ENCODE results near the gene PLCB2. TPM values are rescaled to one million over a fixed set of nuclear protein-coding genes. Genes with fewer than 3 reads are reported as not detected.
A peak's percentile ranks its signal among the peaks of the same experiment; 100 is the strongest.

The PLCB2 gene
- total RNA-seq, 1 experiment from 2014 or later, result 61.9 TPM

DNA sequence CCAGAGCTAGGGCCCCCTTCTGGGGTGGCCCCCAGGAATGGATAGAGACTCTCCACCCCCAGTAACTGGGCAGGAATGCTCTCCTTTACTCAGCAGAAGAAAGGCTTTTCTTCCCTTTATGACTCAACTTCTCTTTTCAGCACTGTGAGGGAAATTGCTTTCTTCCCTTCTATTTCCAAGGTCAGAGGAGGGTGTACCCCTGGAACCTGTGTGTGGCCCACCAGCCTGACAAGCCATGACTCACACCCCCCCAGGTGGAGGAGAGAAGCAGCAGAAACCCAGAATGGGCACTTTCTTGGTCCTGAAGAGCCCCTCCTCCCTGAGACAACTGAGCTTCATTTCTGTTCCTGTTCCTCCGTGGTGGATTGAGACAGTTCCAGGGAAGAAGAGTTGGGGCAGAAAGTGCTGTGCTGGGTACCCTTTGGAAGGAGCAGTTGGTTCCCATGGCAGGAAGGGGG lies 22.2 kb downstream of the PLCB2 start:
- Histone ChIP-seq H3K9me3 (replicated peaks) (no peaks in the 10 kb centered on the region), H3K4me1 (replicated peaks) (peaks cover 85% of the 10 kb centered on the region), H3K27ac (peak overlapping the region; percentile 53), H3K4me3 (no peak overlapping the region), H3K36me3 (peaks cover 42% of the 10 kb centered on the region), H3K27me3 (replicated peaks) (no peaks in the 10 kb centered on the region)
- peak; percentile 94 for DNase-seq (ENCODE audit: low read depth in 1 of 2, low spot score in 2 of 2)

DNA sequence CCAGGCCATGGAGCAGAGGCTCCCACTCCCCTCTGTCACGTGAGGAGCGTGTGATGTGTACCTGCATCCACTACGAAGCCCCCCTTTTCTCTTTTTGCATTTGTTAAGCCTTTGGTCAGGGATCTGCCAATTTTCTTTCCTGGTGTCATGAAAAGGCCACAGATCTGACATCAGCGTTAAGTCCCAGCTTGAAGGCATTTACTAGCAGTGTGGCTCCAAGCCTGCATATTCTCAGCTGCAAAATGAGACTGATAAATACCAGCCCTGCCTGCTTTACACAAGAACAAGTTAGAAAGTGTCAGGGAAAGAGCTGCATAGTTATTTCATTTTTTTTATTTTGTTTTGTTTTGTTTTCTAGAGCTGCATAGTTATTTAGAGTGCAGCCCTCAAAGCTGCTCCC lies 22.6 kb downstream of the PLCB2 start:
- Histone ChIP-seq H3K4me1 (replicated peaks) (peaks cover 89% of the 10 kb centered on the region), H3K9me3 (replicated peaks) (no peaks in the 10 kb centered on the region), H3K4me3 (no peak overlapping the region), H3K27me3 (replicated peaks) (no peaks in the 10 kb centered on the region), H3K27ac (peak overlapping the region; percentile 53), H3K36me3 (peaks cover 42% of the 10 kb centered on the region)
- DNase-seq (ENCODE audit: low read depth in 1 of 2, low spot score in 2 of 2), result no peak

DNA sequence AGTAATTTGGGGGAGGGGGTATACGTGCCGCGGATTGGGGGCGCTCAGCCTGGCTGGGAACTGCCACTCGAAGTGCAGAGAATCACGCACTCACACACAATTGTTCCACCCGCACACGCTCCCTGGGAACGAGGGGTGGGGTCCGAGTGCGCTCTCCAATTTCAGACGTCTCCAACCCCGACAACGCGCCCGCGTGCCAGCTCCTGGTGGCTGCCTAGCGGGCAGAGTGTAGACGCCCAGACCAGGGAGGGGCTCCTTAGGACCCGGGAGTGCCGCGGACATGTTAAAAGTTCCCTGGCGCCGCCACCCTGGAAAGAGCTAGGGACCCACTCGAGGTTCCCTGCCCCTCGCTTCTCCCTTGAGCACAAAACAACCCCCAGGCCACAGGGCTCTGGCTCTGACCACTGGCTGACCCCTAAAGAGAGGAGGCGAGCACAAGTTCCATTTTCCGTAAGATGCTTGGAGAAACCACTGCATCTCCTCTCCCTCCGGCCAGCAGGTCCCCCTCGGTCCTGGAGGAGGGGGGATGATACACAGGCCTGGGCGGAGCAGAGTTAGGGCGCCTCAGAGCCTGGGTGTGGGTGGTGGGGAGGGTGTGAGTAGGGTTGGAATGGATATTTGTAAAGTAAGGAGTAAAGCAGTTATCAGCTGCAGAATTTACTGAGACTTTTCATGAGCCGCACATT lies 24.0 kb downstream of the PLCB2 start:
- Histone ChIP-seq H3K27me3 (replicated peaks) (no peaks in the 10 kb centered on the region), H3K27ac (no peak overlapping the region), H3K4me1 (replicated peaks) (peaks cover 100% of the 10 kb centered on the region), H3K9me3 (replicated peaks) (no peaks in the 10 kb centered on the region), H3K4me3 (no peak overlapping the region), H3K36me3 (peaks cover 41% of the 10 kb centered on the region)
- no peak for DNase-seq (ENCODE audit: low read depth in 1 of 2, low spot score in 2 of 2)

DNA sequence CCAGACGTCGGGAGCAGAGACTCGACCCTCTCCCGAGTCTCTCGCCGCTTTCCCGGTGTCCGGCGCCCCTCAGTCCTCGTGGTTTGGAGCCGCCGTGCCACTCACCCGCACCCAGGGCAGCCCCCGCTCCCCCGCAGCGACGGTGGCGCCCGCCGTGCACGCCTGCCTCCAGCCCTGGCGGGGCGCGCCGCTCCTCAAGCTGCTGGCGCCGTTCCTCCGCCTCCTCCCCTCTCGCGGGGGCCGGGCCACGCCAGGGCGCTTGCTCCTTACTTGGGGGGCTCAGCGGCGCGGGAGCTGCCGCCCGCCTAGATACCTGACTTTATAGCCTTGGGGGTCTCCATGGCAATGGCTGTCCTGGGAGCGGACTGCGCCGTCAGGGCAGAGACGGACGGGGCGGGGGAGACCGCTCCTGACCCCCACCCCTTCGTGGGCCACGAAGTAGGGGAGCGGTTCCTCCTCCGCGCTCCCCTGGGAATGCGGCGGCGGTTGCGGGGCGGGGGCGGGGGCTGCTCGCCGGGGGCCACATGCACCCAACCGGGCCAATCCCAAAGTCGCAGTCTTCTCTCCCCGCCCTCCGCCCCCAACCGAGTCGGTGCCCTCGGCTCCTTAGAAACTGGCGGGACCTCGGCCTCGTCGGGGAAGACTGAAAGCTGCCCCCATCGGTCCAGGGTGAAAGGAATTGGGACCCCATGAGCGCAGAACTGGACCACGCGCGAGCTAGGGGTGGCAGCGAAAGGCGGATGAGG lies 24.7 kb downstream of the PLCB2 start, which contains the start of gene ANKRD63:
Gene ANKRD63 (minus strand): TSS at position 196 of the 746 bp plus-strand sequence. CDS start 478 bp downstream, outside the sequence.
- peak in 1 of 2 experiments; percentile 71 for DNase-seq (ENCODE audit: low read depth in 1 of 2, low spot score in 2 of 2)
- Histone ChIP-seq H3K36me3 (peaks cover 41% of the 10 kb centered on the region), H3K9me3 (replicated peaks) (no peaks in the 10 kb centered on the region), H3K27me3 (replicated peaks) (no peaks in the 10 kb centered on the region), H3K4me3 (peak within 1 kb of the TSS; percentile 59), H3K4me1 (replicated peaks) (peaks cover 100% of the 10 kb centered on the region), H3K27ac (peak within 1 kb of the TSS; percentile 42)

DNA sequence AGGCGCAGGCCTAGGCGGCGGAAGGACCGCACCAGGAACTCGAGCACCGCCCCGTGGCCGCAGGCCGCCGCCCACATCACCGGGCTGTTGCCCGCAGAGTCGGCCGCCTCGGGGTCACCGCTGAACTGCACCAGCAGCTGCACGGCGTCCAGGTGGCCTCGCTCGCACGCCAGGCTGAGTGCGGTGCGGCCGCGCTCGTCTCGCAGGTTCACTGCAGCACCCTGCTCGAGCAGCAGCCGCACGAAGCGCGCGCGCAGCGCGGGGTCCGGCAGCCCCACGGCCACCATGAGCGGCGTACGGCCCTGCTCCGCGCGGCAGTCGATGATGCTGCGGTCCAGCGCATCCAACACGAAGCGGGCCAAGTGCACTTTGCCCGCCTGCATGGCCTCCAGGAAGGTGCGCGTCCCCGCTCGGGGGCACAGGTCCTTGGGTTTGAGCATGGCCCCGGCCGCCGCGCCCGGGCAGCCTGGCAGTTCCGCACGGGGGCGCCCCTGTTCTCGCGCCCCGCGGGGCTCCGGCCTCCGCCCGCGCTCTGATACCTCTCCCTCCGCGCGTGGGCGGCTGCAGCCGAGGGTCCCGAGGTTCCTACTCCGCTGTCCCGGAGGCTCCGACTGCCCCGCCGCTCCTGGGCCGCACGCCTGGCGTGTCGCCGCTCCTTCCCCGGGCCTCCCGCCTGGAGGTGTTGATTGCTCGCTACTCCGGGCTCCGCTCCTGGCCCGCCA lies 25.4 kb downstream of the PLCB2 start:
- Histone ChIP-seq H3K4me1 (replicated peaks) (peaks cover 100% of the 10 kb centered on the region), H3K4me3 (peak overlapping the region; percentile 59), H3K36me3 (peaks cover 43% of the 10 kb centered on the region), H3K9me3 (replicated peaks) (no peaks in the 10 kb centered on the region), H3K27ac (peak overlapping the region; percentile 42), H3K27me3 (replicated peaks) (no peaks in the 10 kb centered on the region)
- peak in 1 of 2 experiments; percentile 84 for DNase-seq (ENCODE audit: low read depth in 1 of 2, low spot score in 2 of 2)

DNA sequence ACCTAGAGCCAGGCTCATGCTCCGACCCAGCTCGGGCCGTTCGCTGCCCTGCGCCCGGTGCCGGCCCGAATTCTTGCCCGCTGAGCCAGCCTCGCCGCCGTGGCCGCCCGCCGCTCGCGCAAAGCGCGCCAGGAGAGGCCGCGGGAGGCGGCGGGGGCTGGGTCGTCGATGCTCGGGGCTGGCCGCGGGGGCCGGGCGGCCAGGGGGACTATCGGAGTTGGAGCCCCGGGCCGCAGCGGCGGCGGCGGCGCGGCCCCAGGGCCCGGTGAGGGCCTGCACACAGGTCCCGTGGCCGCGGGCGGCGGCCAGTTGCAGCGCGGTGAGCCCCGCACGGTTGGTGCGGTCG lies 26.0 kb downstream of the PLCB2 start:
- Histone ChIP-seq H3K27ac (no peak overlapping the region), H3K4me3 (peak overlapping the region; percentile 59), H3K4me1 (replicated peaks) (peaks cover 100% of the 10 kb centered on the region), H3K36me3 (peaks cover 46% of the 10 kb centered on the region), H3K27me3 (replicated peaks) (no peaks in the 10 kb centered on the region), H3K9me3 (replicated peaks) (no peaks in the 10 kb centered on the region)
- no peak for DNase-seq (ENCODE audit: low read depth in 1 of 2, low spot score in 2 of 2)

DNA sequence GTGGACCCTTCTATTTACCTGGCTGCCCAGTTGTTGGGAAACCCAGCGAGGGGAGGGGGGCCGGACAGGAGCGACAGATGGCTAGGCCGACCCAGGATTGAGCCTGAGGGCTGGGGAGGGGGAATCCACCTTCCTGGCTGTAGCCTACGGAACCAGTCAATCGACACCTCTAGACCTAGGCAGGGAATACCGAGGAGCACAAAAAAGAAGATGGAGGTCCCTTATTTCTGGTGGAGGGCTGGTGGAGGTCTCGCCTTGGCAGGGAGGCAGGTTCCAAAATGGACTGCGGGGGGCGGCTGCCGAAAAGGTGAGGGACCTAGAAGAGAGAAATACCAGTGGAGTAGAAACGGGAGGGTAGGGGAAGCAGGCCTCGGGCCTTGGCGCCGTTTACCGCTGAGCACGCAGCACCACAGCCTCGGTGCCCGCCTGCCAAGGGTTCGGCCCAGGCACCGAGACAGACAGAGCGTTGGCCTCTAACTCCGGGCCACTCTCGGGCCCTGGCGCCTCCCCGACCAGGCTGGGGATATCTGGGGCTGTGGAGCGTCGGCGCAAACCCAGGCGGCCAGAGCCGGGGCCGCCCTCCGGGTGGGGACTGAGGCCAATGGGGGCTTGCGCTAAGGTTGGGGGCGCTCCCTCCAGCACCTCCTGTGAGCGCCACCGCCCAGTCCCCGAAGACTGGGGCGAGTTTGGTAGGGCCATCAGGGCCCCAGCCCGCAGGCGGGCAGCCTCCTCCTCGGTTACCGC lies 26.5 kb downstream of the PLCB2 start:
- H3K4me3 ChIP-seq, result peak overlapping the region; percentile 59
- H3K9me3 ChIP-seq (replicated peaks), result no peaks in the 10 kb centered on the region
- peaks cover 51% of the 10 kb centered on the region for H3K36me3 ChIP-seq
- no peak for DNase-seq (ENCODE audit: low read depth in 1 of 2, low spot score in 2 of 2)
- no peaks in the 10 kb centered on the region for H3K27me3 ChIP-seq (replicated peaks)
- peaks cover 100% of the 10 kb centered on the region for H3K4me1 ChIP-seq (replicated peaks)
- H3K27ac ChIP-seq, result no peak overlapping the region

DNA sequence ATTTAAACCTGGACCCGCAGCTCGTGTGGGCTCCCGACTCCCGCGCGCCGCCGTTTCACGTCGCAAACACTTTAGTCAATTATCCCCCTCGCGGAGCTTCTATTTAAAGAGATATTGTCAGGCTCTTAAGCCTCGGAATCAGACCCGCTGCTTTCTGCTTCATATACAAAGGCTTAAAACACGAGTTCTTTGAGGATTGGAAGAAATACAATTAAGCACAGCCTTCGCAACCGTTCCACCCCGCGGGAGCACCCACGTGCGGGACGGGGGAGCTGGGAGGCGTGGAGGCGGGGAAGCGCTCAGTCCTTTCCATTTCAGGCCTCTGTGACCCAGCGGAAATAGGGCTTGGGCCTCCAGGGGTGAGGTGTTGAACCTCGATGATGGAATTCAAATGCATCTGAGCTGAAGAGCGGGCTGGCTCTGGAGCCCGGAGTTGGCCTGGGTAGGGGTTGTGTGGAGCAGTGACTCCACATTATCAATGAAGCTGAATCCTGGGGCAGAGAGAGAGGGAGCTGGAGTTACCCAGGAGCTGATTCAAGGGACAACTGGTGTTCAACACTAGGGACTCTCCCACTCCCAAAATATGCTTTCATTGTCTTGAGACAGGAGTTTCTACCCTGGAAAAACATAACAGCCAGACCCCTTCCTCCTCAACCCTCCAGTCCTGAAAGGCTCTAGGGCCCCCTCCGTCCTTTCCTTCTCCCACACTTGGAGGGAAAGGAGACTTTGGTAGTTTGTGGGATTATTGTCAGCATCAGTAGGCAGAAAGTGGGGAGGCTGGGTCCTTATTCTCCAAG lies 27.3 kb downstream of the PLCB2 start:
- peaks cover 57% of the 10 kb centered on the region for H3K36me3 ChIP-seq
- DNase-seq (ENCODE audit: low read depth in 1 of 2, low spot score in 2 of 2), result no peak
- no peak overlapping the region for H3K4me3 ChIP-seq
- no peaks in the 10 kb centered on the region for H3K9me3 ChIP-seq (replicated peaks)
- H3K4me1 ChIP-seq (replicated peaks), result peaks cover 93% of the 10 kb centered on the region
- H3K27ac ChIP-seq, result no peak overlapping the region
- H3K27me3 ChIP-seq (replicated peaks), result no peaks in the 10 kb centered on the region

DNA sequence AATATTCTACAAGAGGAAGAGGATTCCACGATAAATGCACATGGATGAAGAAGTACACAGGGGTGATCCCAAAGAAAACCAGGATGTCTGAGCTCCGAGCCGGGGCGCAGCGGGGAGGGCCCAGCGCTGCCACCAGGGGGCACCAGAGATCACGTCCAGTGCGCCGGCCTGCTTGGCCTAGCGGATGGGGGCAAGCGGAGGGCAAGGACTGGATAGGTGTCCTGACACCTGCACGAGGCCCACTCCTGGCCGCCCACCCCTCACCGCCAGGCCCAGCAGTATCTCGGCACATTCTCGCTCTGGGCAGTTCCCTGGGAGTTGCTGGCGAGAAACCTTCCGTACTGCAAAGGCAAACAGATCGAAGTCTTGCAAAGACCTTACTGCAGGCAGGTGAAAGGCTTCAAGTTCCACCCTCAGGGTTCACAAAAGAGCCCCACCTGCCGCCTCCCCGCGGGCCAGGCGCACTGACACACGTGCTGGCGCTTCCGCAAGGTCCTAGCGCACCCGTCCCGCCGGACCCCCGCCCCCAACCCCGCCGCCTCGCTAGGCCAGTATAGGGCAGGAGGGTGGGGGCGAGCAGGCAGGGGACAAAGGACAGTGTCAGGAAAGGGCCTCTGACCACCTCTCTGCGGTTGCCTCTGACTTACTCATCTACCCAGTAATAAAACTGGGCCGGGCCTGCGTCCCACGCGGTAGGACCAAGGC lies 28.1 kb downstream of the PLCB2 start:
- Histone ChIP-seq H3K27ac (no peak overlapping the region), H3K27me3 (replicated peaks) (no peaks in the 10 kb centered on the region), H3K36me3 (peaks cover 63% of the 10 kb centered on the region), H3K9me3 (replicated peaks) (no peaks in the 10 kb centered on the region), H3K4me1 (replicated peaks) (peaks cover 84% of the 10 kb centered on the region), H3K4me3 (no peak overlapping the region)
- peak; percentile 80 to 81 for DNase-seq (ENCODE audit: low read depth in 1 of 2, low spot score in 2 of 2)

DNA sequence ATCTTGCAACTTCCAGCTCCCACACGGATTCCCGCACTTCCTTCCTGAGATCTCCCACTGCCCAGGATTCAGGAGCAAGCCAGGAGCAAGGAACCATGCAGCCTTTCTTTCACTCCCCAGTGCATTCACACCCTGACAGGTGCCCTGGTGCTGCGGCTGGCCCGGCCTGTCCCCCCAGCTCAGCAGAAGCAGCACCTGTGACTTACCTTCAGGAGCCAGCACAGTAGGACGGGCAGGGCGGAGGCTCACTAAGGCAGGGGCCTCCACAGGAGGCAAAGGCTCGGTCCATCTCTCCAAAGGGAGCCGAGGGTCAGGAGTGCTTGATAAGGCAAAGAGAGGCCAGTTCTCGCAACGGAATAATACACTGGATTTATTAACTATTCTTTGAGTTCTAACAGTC lies 29.7 kb downstream of the PLCB2 start:
- no peaks in the 10 kb centered on the region for H3K27me3 ChIP-seq (replicated peaks)
- peaks cover 79% of the 10 kb centered on the region for H3K36me3 ChIP-seq
- peak overlapping the region; percentile 50 for H3K27ac ChIP-seq
- H3K9me3 ChIP-seq (replicated peaks), result no peaks in the 10 kb centered on the region
- H3K4me3 ChIP-seq, result no peak overlapping the region
- no peak for DNase-seq (ENCODE audit: low read depth in 1 of 2, low spot score in 2 of 2)
- H3K4me1 ChIP-seq (replicated peaks), result peaks cover 71% of the 10 kb centered on the region

DNA sequence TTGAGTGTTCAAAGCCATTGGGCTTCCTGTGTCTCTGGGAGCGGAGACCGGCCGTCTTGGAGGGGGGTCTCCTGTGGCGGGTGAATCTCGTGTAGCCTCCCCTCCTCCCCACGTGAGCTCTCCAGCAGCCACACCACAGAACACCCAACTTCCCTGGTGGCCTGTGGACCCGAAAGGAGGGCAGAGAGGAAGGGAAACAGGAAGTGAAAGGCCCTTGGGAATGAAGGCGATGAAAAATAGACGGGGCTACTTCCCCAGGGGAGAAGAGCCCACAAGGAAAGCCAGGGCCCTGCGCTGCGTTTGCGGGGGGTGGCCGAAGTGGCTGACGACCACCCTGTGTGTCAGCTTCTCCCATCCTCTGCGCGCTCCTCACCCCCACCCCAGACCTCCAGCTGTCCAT lies 30.3 kb downstream of the PLCB2 start:
- Histone ChIP-seq H3K36me3 (peaks cover 84% of the 10 kb centered on the region), H3K4me1 (replicated peaks) (peaks cover 71% of the 10 kb centered on the region), H3K9me3 (replicated peaks) (no peaks in the 10 kb centered on the region), H3K4me3 (no peak overlapping the region), H3K27me3 (replicated peaks) (no peaks in the 10 kb centered on the region), H3K27ac (peak overlapping the region; percentile 50)
- peak; percentile 83 to 86 for DNase-seq (ENCODE audit: low read depth in 1 of 2, low spot score in 2 of 2)

DNA sequence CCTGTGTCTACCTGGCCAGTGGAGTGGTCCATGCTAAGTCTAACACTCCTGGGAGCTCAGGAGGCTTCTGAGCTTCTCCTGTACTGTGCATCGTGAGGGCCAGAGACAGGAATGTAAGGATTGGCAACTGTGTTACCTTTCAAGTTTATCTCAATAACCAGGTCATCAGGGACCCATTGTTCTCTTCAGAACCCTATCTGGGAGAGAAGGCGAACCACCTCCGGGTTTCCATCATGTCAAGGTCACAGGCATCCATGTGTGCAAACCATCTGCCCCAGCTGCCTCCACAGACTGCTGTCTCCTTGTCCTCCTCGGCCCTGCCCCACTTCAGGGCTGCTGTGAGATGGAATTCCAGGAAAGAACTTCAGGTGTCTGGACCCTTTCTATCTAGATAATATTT lies 30.8 kb downstream of the PLCB2 start:
- no peaks in the 10 kb centered on the region for H3K27me3 ChIP-seq (replicated peaks)
- peaks cover 68% of the 10 kb centered on the region for H3K4me1 ChIP-seq (replicated peaks)
- no peak overlapping the region for H3K4me3 ChIP-seq
- peaks cover 84% of the 10 kb centered on the region for H3K36me3 ChIP-seq
- no peak for DNase-seq (ENCODE audit: low read depth in 1 of 2, low spot score in 2 of 2)
- H3K9me3 ChIP-seq (replicated peaks), result no peaks in the 10 kb centered on the region
- peak overlapping the region; percentile 50 for H3K27ac ChIP-seq
